Tibial nerve (tissue), 4 donors: ENCODE data around the gene VRK3. TPM values are rescaled to one million over a fixed set of nuclear protein-coding genes. Genes with fewer than 3 reads are reported as not detected.

Experiments used
- DNase-seq, 2 donors: peaks; one replicate each; pipeline ENCODE4 v3.0.0-alpha.2; 2019; ENCODE audit warnings: low spot score in 2 of 2
- H3K27ac ChIP-seq, 4 donors: fragments of 200-600 bp; sonication (generic) in 3 of 4; one replicate each; pipeline ENCODE4 v1.5.1; 2017 to 2019; ENCODE audit warnings: mild to moderate bottlenecking in 1 of 4
- H3K27me3 ChIP-seq, 2 donors: fragments of 200-600 bp; sonication (generic) in 1 of 2; one replicate each; pipeline versions ENCODE4 v1.5.1 to v1.6.0; 2017 to 2019
- H3K36me3 ChIP-seq, 3 donors: fragments of 200-600 bp; sonication (generic); one replicate each; pipeline ENCODE4 v1.5.1; 2018 to 2019
- H3K4me1 ChIP-seq, 4 donors: fragments of 200-600 bp; sonication (generic) in 3 of 4; one replicate each; pipeline ENCODE4 v1.5.1; 2017 to 2019
- H3K4me3 ChIP-seq, 4 donors: fragments of 200-600 bp; sonication (generic) in 3 of 4; one replicate each; pipeline ENCODE4 v1.5.1; 2017 to 2019; ENCODE audit warnings: mild to moderate bottlenecking in 1 of 4, moderate library complexity in 1 of 4
- H3K9me3 ChIP-seq, 4 donors: fragments of 200-600 bp; sonication (generic) in 3 of 4; one replicate each; pipeline ENCODE4 v1.5.1; 2017 to 2019
- CTCF ChIP-seq, 5 experiments: fragments of 200-600 bp in 3 of 5; fragments of 450-650 bp in 2 of 5; sonication (generic) in 3 of 5; IDR thresholded peaks; one replicate each; pipeline ENCODE4 v1.5.1; 2016 to 2019; ENCODE audit warnings: antibody characterized with exemption in 5 of 5, mild to moderate bottlenecking in 3 of 5, moderate library complexity in 2 of 5
- EP300 ChIP-seq, 2 donors: sonication (generic); formaldehyde crosslinking; IDR thresholded peaks; one replicate each; pipeline ENCODE4 v1.6.1; 2017; ENCODE audit warnings: antibody characterized with exemption in 2 of 2, mild to moderate bottlenecking in 1 of 2
- POLR2A ChIP-seq, 2 donors: fragments of 450-650 bp; IDR thresholded peaks; one replicate each; pipeline ENCODE4 v1.6.1; 2017; ENCODE audit warnings: antibody characterized with exemption in 2 of 2, mild to moderate bottlenecking in 2 of 2, moderate library complexity in 2 of 2
- WGBS, 2 donors: methylation state at CpG; one replicate each; pipeline ENCODE4 v1.1.5; 2018; 5-methylcytosine and 5-hydroxymethylcytosine counted together
- total RNA-seq, 4 donors: library from RNA; depleted of rRNA; stranded (reverse); fragments of >200 nt; gene quantifications; one replicate each; pipeline ENCODE4 v1.1.0, GENCODE V29; 2016

Gene VRK3
- total RNA-seq, 4 donors from 2014 or later = 25.7 to 51.3 (median 30.1) TPM

- Histone ChIP-seq H3K27ac (no peak overlapping the region), H3K27me3 (no peaks in the 10 kb centered on the region), H3K36me3 (peaks cover 0 to 22% (median 0%) of the 10 kb centered on the region in 3 donors), H3K4me3 (no peak overlapping the region), H3K4me1 (peaks cover 0 to 27% (median 16%) of the 10 kb centered on the region in 4 donors), H3K9me3 (no peaks in the 10 kb centered on the region)
- no peak for DNase-seq
- TF ChIP-seq POLR2A (IDR thresholded peaks at IDR 0.05) (no peak), CTCF (IDR thresholded peaks at IDR 0.05) (no peak), EP300 (IDR thresholded peaks at IDR 0.05) (no peak)
- 94 to 96% methylated on average over 5 of the region's 5 CpGs for WGBS, 2 donors
Measured at GRCh38 chr19:49932041-49932451, 93.1 kb downstream of the VRK3 start.

GRCh38 chr19:49931293-49932040 is 93.7 kb downstream of the VRK3 start:
- Histone ChIP-seq H3K27me3 (no peaks in the 10 kb centered on the region), H3K9me3 (no peaks in the 10 kb centered on the region), H3K27ac (peak overlapping the region in 1 of 4 donors; percentile 95), H3K4me3 (no peak overlapping the region), H3K4me1 (peaks cover 0 to 33% (median 17%) of the 10 kb centered on the region in 4 donors), H3K36me3 (peaks cover 0 to 28% (median 0%) of the 10 kb centered on the region in 3 donors)
- DNase-seq = no peak
- no peak for TF ChIP-seq CTCF (IDR thresholded peaks at IDR 0.05)
- no peak for TF ChIP-seq EP300 (IDR thresholded peaks at IDR 0.05)
- no peak for TF ChIP-seq POLR2A (IDR thresholded peaks at IDR 0.05)
- 85 to 96% methylated on average over 7 of the region's 7 CpGs for WGBS, 2 donors

- peak overlapping the region in 2 of 4 donors; percentile 92 to 94 for H3K4me3 ChIP-seq
Measured at GRCh38 chr19:49930483-49931011, 94.6 kb downstream of the VRK3 start.

GRCh38 chr19:49929611-49930482 is 95.3 kb downstream of the VRK3 start:
- no peaks in the 10 kb centered on the region for H3K27me3 ChIP-seq
- peak; percentile 76 to 86 for DNase-seq
- peak overlapping the region; percentile 92 to 94 (median 92) for H3K4me3 ChIP-seq
- H3K9me3 ChIP-seq = no peaks in the 10 kb centered on the region
- 3 to 5% methylated on average over 28 to 36 of the region's 43 CpGs for WGBS, 2 donors
- H3K4me1 ChIP-seq = peaks cover 0 to 42% (median 17%) of the 10 kb centered on the region in 4 donors
- peaks cover 0 to 40% (median 0%) of the 10 kb centered on the region in 3 donors for H3K36me3 ChIP-seq
- peak in 2 of 5 experiments; percentile 52 to 58 for TF ChIP-seq CTCF (IDR thresholded peaks at IDR 0.05)
- peak in 1 of 2 donors; percentile 23 for TF ChIP-seq POLR2A (IDR thresholded peaks at IDR 0.05)
- TF ChIP-seq EP300 (IDR thresholded peaks at IDR 0.05) = peak; percentile 69 to 85
- H3K27ac ChIP-seq = peak overlapping the region; percentile 87 to 95 (median 94)

More at GRCh38 chr19:49930483-49931011, 94.6 kb downstream of the VRK3 start:
- WGBS, 2 donors = 57 to 58% methylated on average over 15 of the region's 15 CpGs
- Histone ChIP-seq H3K36me3 (peaks cover 0 to 33% (median 0%) of the 10 kb centered on the region in 3 donors), H3K4me1 (peaks cover 0 to 40% (median 17%) of the 10 kb centered on the region in 4 donors), H3K9me3 (no peaks in the 10 kb centered on the region), H3K27me3 (no peaks in the 10 kb centered on the region), H3K27ac (peak overlapping the region; percentile 2 to 95 (median 94))
- DNase-seq = peak in 1 of 2 donors; percentile 21
- no peak for TF ChIP-seq POLR2A (IDR thresholded peaks at IDR 0.05)

GRCh38 chr19:49929121-49929610 is 96.0 kb downstream of the VRK3 start, which contains the start of the genes ATF5 and NUP62:
Gene ATF5 (plus strand): TSS chr19:49929205. CDS start chr19:49930851, 1,646 bp downstream.
Gene NUP62 (minus strand): TSS chr19:49929504. CDS start chr19:49909807, 19,697 bp downstream.
- 0% methylated on average over 40 to 45 of the region's 48 CpGs for WGBS, 2 donors
- peaks cover 0 to 47% (median 0%) of the 10 kb centered on the region in 3 donors for H3K36me3 ChIP-seq
- TF ChIP-seq CTCF (IDR thresholded peaks at IDR 0.05) = no peak
- peak in 1 of 2 donors; percentile 83 for TF ChIP-seq EP300 (IDR thresholded peaks at IDR 0.05)
- peak in 1 of 2 donors; percentile 38 for TF ChIP-seq POLR2A (IDR thresholded peaks at IDR 0.05)

More at GRCh38 chr19:49929121-49929610, 96.0 kb downstream of the VRK3 start, which contains the start of the genes ATF5 and NUP62:
- Histone ChIP-seq H3K27me3 (no peaks in the 10 kb centered on the region), H3K27ac (peak within 1 kb of the TSS; percentile 87 to 95 (median 94)), H3K9me3 (no peaks in the 10 kb centered on the region), H3K4me3 (peak within 1 kb of the TSS; percentile 92 to 94 (median 92)), H3K4me1 (peaks cover 0 to 49% (median 23%) of the 10 kb centered on the region in 4 donors)
- DNase-seq = peak; percentile 80 to 86
